DOHH2 (cell line): Measurements from ENCODE around the gene TBC1D22A.

ENCODE experiments used
- H3F3A ChIP-seq: fragments of 200-600 bp; sonication (generic), shearing (Covaris generic); 2 replicates; pipeline ENCODE4 v1.6.0; 2016; ENCODE audit warnings: antibody characterized with exemption, mild to moderate bottlenecking; ENCODE audit not compliant: control insufficient read depth, insufficient read depth
- H3K27ac ChIP-seq: fragments of 200-600 bp; sonication (generic); 2 replicates; pipeline ENCODE4 v1.5.1; 2014; ENCODE audit warnings: low read depth, mild to moderate bottlenecking, low read length, moderate library complexity
- H3K27me3 ChIP-seq: fragments of 200-600 bp; sonication (generic); 2 replicates; pipeline ENCODE4 v1.6.1; 2014; ENCODE audit warnings: mild to moderate bottlenecking, low read length, mixed read lengths; ENCODE audit not compliant: control insufficient read depth
- H3K36me3 ChIP-seq: fragments of 200-600 bp; sonication (generic); 2 replicates; pipeline ENCODE4 v1.6.1; 2014; ENCODE audit warnings: mild to moderate bottlenecking, low read length, moderate library complexity, mixed read lengths; ENCODE audit not compliant: control insufficient read depth
- H3K4me1 ChIP-seq: fragments of 200-600 bp; sonication (generic); 2 replicates; pipeline ENCODE4 v1.6.1; 2014; ENCODE audit warnings: mild to moderate bottlenecking, low read length, mixed read lengths; ENCODE audit not compliant: control insufficient read depth
- H3K4me2 ChIP-seq: fragments of 200-600 bp; sonication (generic); 2 replicates; pipeline ENCODE4 v1.6.0; 2014; ENCODE audit warnings: mild to moderate bottlenecking, low read length, moderate library complexity
- H3K4me3 ChIP-seq: fragments of 200-600 bp; sonication (generic); 2 replicates; pipeline ENCODE4 v1.5.1; 2014; ENCODE audit warnings: mild to moderate bottlenecking, low read length, mixed read lengths
- H3K79me2 ChIP-seq: fragments of 200-600 bp; sonication (generic); 2 replicates; pipeline ENCODE4 v1.6.1; 2014; ENCODE audit warnings: mild to moderate bottlenecking, low read length, mixed read lengths; ENCODE audit not compliant: control insufficient read depth
- H3K9me2 ChIP-seq: fragments of 200-600 bp; sonication (generic); replicated peaks from 2 replicates; pipeline ENCODE4 v1.6.1; 2014; ENCODE audit warnings: mild to moderate bottlenecking, low read length, mixed read lengths; ENCODE audit not compliant: control insufficient read depth
- H3K9me3 ChIP-seq: fragments of 200-600 bp; sonication (generic); 2 replicates; pipeline ENCODE4 v1.6.1; 2014; ENCODE audit warnings: antibody characterized with exemption, low read length, mixed read lengths; ENCODE audit not compliant: control insufficient read depth, insufficient read depth
- H4K20me1 ChIP-seq: fragments of 200-600 bp; sonication (generic); 2 replicates; pipeline ENCODE4 v1.6.0; 2014; ENCODE audit warnings: low read depth, mild to moderate bottlenecking, antibody characterized with exemption, low read length, moderate library complexity; ENCODE audit not compliant: control insufficient read depth, insufficient read depth
- EZH2phosphoT487 ChIP-seq: fragments of 200-600 bp; sonication (generic); IDR thresholded peaks from 2 replicates; pipeline ENCODE4 v1.6.1; 2017; ENCODE audit warnings: borderline replicate concordance, mild to moderate bottlenecking, antibody characterized with exemption, low read length, moderate library complexity, mixed read lengths
- TF ChIP-seq, protein P1 (sequence below): fragments of 200-600 bp; sonication (generic); IDR thresholded peaks from one replicate; pipeline ENCODE4 v1.5.1; 2014; ENCODE audit warnings: antibody characterized with exemption, mild to moderate bottlenecking, low read depth, low read length; ENCODE audit not compliant: poor library complexity, severe bottlenecking

TBC1D22A gene

DNA sequence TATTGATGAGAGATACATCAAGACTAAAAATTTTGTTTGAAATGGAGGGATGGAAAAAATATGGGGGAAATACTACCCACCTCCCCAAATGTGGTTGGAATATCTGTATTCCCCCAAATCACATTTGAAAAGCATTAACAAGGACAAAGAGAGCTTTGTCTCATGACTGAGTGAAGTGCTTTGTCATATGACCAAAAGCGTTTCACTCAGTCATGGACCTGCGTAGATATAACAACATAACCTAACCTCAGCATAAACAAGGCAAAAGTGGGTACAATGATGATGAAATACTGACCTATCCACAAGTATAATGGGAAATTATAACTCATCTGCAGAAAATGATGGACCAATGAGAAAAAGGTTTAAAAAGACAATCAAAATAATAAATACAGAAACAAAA, 418.3 kb downstream of the TBC1D22A start:
- Histone ChIP-seq H3K36me3 (no peaks in the 10 kb centered on the region), H3K4me3 (no peak overlapping the region), H3K4me1 (no peaks in the 10 kb centered on the region), H3K27me3 (no peaks in the 10 kb centered on the region), H3K9me3 (no peaks in the 10 kb centered on the region; the same call in 1 of the 2 replicates), H4K20me1 (no peaks in the 10 kb centered on the region), H3K4me2 (no peak overlapping the region), H3K9me2 (no peaks in the 10 kb centered on the region), H3F3A (no peaks in the 10 kb centered on the region), H3K27ac (no peak overlapping the region), H3K79me2 (no peaks in the 10 kb centered on the region)
- TF ChIP-seq, protein P1, sequence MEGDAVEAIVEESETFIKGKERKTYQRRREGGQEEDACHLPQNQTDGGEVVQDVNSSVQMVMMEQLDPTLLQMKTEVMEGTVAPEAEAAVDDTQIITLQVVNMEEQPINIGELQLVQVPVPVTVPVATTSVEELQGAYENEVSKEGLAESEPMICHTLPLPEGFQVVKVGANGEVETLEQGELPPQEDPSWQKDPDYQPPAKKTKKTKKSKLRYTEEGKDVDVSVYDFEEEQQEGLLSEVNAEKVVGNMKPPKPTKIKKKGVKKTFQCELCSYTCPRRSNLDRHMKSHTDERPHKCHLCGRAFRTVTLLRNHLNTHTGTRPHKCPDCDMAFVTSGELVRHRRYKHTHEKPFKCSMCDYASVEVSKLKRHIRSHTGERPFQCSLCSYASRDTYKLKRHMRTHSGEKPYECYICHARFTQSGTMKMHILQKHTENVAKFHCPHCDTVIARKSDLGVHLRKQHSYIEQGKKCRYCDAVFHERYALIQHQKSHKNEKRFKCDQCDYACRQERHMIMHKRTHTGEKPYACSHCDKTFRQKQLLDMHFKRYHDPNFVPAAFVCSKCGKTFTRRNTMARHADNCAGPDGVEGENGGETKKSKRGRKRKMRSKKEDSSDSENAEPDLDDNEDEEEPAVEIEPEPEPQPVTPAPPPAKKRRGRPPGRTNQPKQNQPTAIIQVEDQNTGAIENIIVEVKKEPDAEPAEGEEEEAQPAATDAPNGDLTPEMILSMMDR, result no peak
- no peak for TF ChIP-seq EZH2phosphoT487

DNA sequence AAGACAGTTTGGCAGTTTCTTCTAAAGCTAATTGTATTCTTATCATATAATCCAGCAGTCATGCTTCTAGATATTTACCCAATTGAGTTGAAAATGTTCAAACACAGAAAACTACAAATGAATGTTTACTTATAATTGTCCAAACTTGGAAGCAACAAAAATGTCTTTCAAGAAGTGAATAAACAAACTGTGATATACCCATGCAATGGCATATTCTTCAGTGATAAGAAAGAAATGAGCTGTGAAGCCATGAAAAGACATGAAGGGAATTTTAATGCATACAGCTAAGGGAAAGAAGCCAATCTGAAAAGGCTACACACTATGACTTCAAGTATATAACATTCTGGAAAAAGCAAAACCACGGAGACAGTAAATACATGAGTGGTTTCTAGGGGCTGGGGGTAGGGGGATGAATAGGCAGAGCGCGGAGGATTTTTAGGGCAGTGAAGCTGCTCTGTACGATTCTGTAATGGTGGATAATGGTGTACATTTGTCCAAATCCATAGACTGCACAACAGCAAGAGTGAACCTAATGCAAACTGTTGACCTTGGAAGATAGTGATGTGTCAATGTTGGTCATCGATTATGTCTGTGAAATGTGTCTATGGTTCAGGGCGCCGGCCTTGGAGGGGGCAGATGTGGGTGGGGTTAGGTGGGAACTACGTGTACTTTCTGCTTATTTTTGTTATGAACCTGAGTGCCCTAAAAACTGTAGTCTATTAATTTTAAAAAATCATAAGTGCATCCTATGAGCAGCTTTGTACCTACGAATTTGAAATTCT, 424.9 kb downstream of the TBC1D22A start:
- H3K9me2 ChIP-seq, result no peaks in the 10 kb centered on the region
- no peak overlapping the region for H3K4me2 ChIP-seq
- H4K20me1 ChIP-seq, result no peaks in the 10 kb centered on the region
- H3K36me3 ChIP-seq, result no peaks in the 10 kb centered on the region
- H3K4me3 ChIP-seq, result no peak overlapping the region
- no peaks in the 10 kb centered on the region; the same call in 1 of the 2 replicates for H3K9me3 ChIP-seq
- no peak overlapping the region for H3K27ac ChIP-seq
- no peaks in the 10 kb centered on the region for H3K4me1 ChIP-seq
- TF ChIP-seq EZH2phosphoT487, result no peak
- TF ChIP-seq, protein P1, result no peak
- H3K79me2 ChIP-seq, result no peaks in the 10 kb centered on the region
- no peaks in the 10 kb centered on the region for H3K27me3 ChIP-seq
- H3F3A ChIP-seq, result no peaks in the 10 kb centered on the region

DNA sequence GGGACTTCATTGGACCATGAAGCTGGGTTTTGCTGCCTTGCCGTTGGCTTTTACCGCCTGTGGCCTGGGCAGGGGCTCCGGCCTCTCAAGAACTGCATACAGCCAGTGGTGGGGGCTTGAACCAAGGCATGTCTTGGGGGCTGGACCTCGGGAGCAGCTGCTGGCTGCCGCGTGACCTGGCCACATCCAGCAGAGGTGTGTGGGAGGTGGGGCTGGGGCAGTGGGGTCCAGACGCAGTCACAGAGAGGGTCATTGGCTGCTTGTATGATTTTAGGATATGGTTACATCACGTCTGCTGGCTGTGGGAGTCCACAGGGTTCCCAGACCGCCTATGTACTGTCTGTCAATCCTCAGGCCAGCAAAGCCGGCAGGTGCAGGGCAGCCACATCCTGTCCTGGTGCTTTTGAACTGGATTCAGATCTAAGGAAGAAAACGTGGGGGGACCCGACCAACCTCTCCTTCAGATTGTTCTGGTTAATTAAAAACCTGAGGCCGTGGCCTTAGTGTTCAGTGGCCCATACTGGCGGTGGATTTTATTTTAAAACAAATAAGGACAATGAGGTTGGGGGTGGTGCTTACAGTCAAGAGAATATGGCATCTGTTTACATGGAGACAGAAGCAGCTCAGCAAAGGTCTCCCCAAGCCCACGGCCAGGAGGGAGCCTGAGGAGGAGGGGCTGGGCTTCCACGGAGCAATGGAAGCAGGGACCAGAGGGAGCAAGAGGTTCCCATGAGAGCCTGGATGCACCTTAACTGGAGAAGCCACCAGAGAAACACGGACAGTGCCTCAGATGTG, 426.0 kb downstream of the TBC1D22A start:
- Histone ChIP-seq H3K79me2 (no peaks in the 10 kb centered on the region), H3K4me3 (no peak overlapping the region), H3K27me3 (no peaks in the 10 kb centered on the region), H3K4me2 (no peak overlapping the region), H3K9me2 (no peaks in the 10 kb centered on the region), H3K27ac (no peak overlapping the region), H4K20me1 (no peaks in the 10 kb centered on the region), H3K9me3 (no peaks in the 10 kb centered on the region; the same call in 1 of the 2 replicates), H3K4me1 (peaks cover 2% of the 10 kb centered on the region), H3K36me3 (no peaks in the 10 kb centered on the region), H3F3A (no peaks in the 10 kb centered on the region)
- TF ChIP-seq, protein P1, result no peak
- TF ChIP-seq EZH2phosphoT487, result no peak
